Astrocyte of the spinal cord (primary cell): ENCODE results near the gene YY1.

ENCODE experiments used
- DNase-seq: peaks from one replicate; pipeline ENCODE4 v3.0.0; 2011; ENCODE audit warnings: low read depth, low spot score
- H3K4me3 ChIP-seq: 2 replicates; pipeline ENCODE4 v1.5.1; 2011; ENCODE audit warnings: low read depth, mild to moderate bottlenecking, low read length, moderate library complexity
- CTCF ChIP-seq: IDR thresholded peaks from 2 replicates; pipeline ENCODE4 v1.5.1; 2012; ENCODE audit warnings: low read depth, mild to moderate bottlenecking, low read length, inconsistent platforms
- in situ Hi-C: cut with HindIII; loops from 2 replicates; pipeline ENCODE4 v1.10.0; 2017; ENCODE audit warnings: low sequenced_read_pairs

The YY1 gene

GRCh38 chr14:100330007-100330344, 91.0 kb downstream of the YY1 start:
- TF ChIP-seq CTCF, result no peak
- in situ Hi-C loops, result no loop called here
- DNase-seq, result no peak
- no peak overlapping the region for H3K4me3 ChIP-seq

DNA sequence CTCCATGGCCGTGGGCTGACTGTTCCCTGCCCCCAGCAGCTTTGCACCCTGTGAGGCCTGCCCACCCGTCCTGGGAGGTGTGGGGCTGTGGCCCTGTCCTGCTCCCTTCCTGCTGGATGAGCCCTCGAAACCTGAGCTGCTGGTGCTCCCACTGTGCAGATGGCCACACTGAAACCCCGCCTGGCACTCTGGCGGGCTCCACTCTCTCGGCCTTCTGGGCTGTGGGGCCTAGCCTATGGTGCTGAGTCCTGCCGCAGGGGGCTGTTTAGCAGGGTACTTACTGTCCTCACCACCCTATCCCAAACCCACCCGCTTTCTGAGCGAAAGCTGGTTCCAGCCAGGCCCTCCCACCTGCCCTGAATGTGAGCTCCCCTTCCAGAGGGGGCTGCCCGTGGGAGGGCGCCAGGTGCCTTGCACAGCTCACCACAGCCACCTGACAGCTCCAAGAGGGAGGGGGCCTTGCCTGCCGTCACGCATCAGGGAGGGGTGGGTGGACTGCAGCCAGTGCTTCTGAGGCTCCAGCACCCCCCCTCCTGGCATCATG, 91.5 kb downstream of the YY1 start:
- no peak for TF ChIP-seq CTCF
- no peak overlapping the region for H3K4me3 ChIP-seq
- in situ Hi-C loops, result no loop called here
- no peak for DNase-seq

DNA sequence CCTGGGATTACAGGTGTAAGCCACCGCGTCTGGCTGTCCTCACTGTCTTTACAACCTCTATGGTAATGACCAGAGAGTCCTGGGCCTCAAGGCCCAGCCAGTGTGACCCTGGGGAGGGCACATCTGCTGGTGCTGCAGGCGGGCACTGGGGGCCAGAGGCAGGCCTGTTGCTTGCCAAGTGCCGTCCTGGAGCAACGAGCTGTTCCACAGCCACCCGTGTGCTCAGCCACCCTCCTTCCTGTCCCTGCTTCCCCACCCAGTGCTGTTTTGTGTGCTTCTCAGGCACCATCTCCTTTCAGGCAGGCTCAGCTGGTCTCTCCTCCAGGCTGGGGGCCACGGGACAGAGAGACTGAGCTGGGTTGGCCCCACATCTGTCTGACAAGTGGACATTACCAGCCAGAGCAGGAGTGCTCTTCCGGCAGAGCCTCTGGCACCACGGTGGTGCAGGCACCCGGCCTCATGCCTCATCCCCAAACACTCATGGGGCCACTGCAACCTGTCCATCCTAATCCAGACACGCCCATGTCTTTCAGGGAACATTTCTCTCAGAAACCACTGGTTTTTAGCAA, 93.2 kb downstream of the YY1 start:
- no peak for DNase-seq
- no peak for TF ChIP-seq CTCF
- in situ Hi-C loops, result no loop called here
- no peak overlapping the region for H3K4me3 ChIP-seq
